ENCODE data around the gene SCD5. TPM values are rescaled to one million over a fixed set of nuclear protein-coding genes. Genes with fewer than 3 reads are reported as not detected.

SCD5 gene
- total and polyA plus RNA-seq, 11 donors, result 1.4 to 6.8 (median 2.5) TPM

GRCh38 chr4:82696117-82696860, 102.3 kb downstream of the SCD5 start:
- TF ChIP-seq POLR2A (IDR thresholded peaks at IDR 0.05), result no peak
- TF ChIP-seq, protein P1, sequence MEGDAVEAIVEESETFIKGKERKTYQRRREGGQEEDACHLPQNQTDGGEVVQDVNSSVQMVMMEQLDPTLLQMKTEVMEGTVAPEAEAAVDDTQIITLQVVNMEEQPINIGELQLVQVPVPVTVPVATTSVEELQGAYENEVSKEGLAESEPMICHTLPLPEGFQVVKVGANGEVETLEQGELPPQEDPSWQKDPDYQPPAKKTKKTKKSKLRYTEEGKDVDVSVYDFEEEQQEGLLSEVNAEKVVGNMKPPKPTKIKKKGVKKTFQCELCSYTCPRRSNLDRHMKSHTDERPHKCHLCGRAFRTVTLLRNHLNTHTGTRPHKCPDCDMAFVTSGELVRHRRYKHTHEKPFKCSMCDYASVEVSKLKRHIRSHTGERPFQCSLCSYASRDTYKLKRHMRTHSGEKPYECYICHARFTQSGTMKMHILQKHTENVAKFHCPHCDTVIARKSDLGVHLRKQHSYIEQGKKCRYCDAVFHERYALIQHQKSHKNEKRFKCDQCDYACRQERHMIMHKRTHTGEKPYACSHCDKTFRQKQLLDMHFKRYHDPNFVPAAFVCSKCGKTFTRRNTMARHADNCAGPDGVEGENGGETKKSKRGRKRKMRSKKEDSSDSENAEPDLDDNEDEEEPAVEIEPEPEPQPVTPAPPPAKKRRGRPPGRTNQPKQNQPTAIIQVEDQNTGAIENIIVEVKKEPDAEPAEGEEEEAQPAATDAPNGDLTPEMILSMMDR (IDR thresholded peaks at IDR 0.05), result no peak
- H3K27ac ChIP-seq, result no peak overlapping the region
- WGBS, 4 donors, result 64 to 67% (median 65%) methylated on average over 5 of the region's 5 CpGs
- H3K9me3 ChIP-seq, result no peaks in the 10 kb centered on the region
- intact Hi-C loops (cut with DNase I), result no loop called here
- no peaks in the 10 kb centered on the region for H3K36me3 ChIP-seq
- DNase-seq (no peak), ATAC-seq (no peak)
- H3K27me3 ChIP-seq, result no peaks in the 10 kb centered on the region
- no peaks in the 10 kb centered on the region for H3K4me1 ChIP-seq
- H3K4me3 ChIP-seq, result no peak overlapping the region

- Histone ChIP-seq H3K27ac (no peak overlapping the region), H3K9me3 (no peaks in the 10 kb centered on the region), H3K27me3 (no peaks in the 10 kb centered on the region), H3K4me3 (no peak overlapping the region), H3K4me1 (no peaks in the 10 kb centered on the region), H3K36me3 (no peaks in the 10 kb centered on the region)
- 87 to 97% (median 89%) methylated on average over 3 to 4 of the region's 4 CpGs for WGBS, 4 donors
- intact Hi-C loops (cut with DNase I), result loop anchor here in 1 of 10 donors (5.0 kb wide), 1 partner anchor 133 kb away; the partner anchor contains the start of gene TMEM150C
- TF ChIP-seq, protein P1 (IDR thresholded peaks at IDR 0.05), result no peak
- TF ChIP-seq POLR2A (IDR thresholded peaks at IDR 0.05), result no peak
- DNase-seq (no peak), ATAC-seq (no peak)
Measured at GRCh38 chr4:82694892-82695291, 103.7 kb downstream of the SCD5 start.

DNA sequence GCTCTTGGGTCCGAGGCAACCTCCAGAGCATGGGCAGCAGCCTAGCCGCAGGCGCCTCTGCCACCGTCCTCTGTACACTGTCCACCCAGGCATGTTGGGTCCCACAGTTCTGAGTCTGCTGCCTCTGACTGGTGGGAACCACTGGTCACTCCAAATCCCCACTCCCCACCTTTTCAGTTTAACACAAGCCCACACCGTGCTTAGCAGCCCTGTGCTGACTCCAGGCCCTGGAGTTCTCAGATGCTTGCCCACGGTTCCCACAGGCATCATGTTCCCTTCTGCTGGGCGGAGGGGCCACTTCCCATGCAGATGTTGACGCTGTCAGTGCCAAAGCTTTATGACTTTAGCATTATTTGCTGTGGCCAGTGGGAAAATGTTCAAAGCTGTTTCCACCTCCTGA, 104.5 kb downstream of the SCD5 start:
- H3K27me3 ChIP-seq, result no peaks in the 10 kb centered on the region
- no peak overlapping the region for H3K4me3 ChIP-seq
- no peaks in the 10 kb centered on the region for H3K36me3 ChIP-seq
- H3K4me1 ChIP-seq, result no peaks in the 10 kb centered on the region
- WGBS, 4 donors, result 72 to 78% (median 77%) methylated on average over 6 to 8 of the region's 8 CpGs
- TF ChIP-seq, protein P1 (IDR thresholded peaks at IDR 0.05), result no peak
- no peak for TF ChIP-seq POLR2A (IDR thresholded peaks at IDR 0.05)
- no peak for DNase-seq
- no peak overlapping the region for H3K27ac ChIP-seq
- intact Hi-C loops (cut with DNase I), result loop anchor here in 1 of 10 donors (5.0 kb wide), 1 partner anchor 132 kb away; the partner anchor contains the start of gene TMEM150C
- ATAC-seq, result no peak
- H3K9me3 ChIP-seq, result no peaks in the 10 kb centered on the region

GRCh38 chr4:82692101-82692780, 106.4 kb downstream of the SCD5 start:
- Histone ChIP-seq H3K4me3 (no peak overlapping the region), H3K27me3 (no peaks in the 10 kb centered on the region), H3K4me1 (peaks cover 0 to 8% (median 0%) of the 10 kb centered on the region in 12 donors), H3K27ac (no peak overlapping the region), H3K9me3 (no peaks in the 10 kb centered on the region), H3K36me3 (no peaks in the 10 kb centered on the region)
- 92 to 99% (median 96%) methylated on average over 15 to 18 of the region's 18 CpGs for WGBS, 4 donors
- no peak for ATAC-seq
- no peak for DNase-seq
- TF ChIP-seq, protein P1 (IDR thresholded peaks at IDR 0.05), result no peak
- no peak for TF ChIP-seq POLR2A (IDR thresholded peaks at IDR 0.05)
- intact Hi-C loops (cut with DNase I), result loop anchor here in 1 of 10 donors (5.0 kb wide), 1 partner anchor 130 kb away; the partner anchor contains the start of gene TMEM150C
